HG03135 (cell line): ENCODE results near the gene IGFN1.

Source experiments
- ATAC-seq: cut with Tn5 transposase; IDR thresholded peaks from one replicate; pipeline ENCODE4 v1.9.1; 2021; ENCODE audit warnings: mild to moderate bottlenecking, moderate library complexity; ENCODE audit not compliant: unreplicated experiment

Gene IGFN1

DNA sequence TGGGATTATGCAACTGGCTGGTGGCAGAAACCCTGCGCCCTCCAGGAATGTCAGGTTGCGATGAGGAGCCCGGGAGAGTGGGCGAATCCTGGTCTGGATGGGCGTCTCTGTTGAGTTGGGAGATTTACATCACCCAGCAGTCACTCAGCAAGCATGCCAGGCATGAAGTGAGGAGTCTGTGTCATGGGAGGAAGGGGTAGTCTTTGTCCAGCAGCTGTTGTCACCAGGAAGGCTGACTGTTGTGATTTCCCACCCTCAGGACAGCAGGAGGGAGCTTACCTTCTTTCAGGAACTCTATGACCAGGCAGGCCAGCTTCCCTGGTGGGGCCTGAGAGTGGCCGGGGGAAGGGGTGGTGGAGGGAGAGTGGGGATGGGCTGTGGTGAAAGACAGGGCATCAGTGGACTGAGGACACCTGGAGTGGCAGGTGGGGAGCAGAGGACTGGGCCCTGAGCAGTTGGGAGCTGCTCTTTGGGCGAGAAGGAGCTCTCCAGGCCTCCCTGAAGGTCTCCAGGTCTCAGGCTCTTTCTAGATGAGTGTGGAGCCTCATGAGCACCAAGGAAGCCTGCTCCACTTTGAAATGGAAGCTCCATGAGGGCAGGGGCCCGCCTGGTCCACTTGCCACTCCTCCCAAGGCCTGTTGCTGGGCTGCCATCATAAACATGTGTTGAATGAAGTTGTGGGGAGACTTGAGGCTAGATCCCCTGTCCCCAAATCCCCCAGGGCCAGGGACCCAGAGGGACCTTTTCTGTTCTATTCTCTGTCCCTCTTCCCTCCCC, 71.3 kb downstream of the IGFN1 start:
- ATAC-seq: no peak

DNA sequence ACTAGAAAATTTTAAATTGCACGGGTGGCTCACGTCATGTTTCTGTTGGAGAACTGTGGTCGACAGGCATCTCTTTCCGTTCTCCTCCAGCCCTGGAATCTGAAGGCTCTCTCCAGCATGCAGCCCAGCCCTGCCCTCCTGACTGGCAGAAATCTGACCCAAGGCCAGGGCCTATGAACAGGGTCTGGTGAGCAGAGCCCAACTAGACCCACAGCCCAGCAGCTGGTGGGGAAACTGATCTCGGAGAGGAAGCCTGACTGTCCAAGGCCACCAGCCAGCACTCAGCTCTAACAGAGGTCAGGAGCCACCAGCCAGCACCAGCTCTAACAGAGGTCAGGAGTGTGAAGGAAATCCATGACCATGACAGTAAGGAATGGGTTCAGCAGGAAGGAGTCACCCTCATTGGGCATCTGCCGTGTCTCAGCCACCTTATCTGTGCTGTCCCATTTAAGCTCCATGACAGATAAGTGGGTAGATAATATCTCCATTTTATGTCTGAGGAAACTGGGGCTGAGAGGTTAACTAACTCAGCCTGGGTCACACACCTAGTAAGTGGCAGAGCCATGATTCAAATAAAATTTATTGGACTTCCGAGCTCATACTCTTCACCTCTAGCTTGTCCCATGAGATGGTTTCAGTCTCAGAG, 72.5 kb downstream of the IGFN1 start:
- ATAC-seq: no peak

- ATAC-seq: no peak
Measured at GRCh38 chr1:201264072-201264471, 73.4 kb downstream of the IGFN1 start.

GRCh38 chr1:201264554-201264953, 73.9 kb downstream of the IGFN1 start:
- ATAC-seq: no peak

DNA sequence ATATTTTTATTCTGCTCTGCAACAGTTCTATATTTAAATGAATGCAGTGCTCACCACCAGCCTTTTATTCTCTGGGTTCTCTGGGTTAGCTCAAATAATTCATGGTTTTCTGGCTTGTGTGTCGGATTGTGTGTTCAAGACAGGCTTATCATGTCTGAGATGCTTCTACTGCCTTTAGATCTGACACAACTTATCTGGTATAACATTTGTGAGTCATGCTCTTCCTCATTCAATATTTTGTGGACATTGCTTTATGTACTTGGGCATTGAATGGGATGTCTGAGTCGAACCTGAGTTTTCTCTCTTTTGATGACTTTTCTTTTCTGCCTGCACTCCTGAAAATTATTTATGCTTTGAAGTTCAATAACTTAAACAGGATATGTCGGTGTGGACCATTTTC, 75.1 kb downstream of the IGFN1 start:
- ATAC-seq: no peak

DNA sequence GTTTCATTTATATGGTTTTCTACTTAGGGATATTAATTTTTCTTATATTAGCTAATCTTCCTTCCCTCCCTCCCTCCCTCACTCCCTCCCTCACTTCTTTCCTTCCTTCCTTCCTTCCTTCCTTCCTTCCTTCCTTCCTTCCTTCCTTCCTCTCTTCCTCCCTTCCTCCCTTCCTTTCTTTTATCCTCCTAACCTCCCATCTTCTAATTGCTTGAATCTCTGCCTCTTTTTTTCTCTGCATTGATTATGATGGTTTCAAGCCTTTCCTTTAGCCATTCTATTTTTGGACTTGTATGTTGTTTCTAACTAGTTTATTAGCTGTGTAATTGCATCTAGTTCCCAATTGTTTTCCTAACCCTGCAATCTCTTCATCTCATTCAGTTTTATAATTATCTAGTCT, 75.7 kb downstream of the IGFN1 start:
- no peak for ATAC-seq

GRCh38 chr1:201266774-201267173, 76.2 kb downstream of the IGFN1 start:
- ATAC-seq: no peak

GRCh38 chr1:201267481-201268229, 77.0 kb downstream of the IGFN1 start:
- ATAC-seq: no peak

DNA sequence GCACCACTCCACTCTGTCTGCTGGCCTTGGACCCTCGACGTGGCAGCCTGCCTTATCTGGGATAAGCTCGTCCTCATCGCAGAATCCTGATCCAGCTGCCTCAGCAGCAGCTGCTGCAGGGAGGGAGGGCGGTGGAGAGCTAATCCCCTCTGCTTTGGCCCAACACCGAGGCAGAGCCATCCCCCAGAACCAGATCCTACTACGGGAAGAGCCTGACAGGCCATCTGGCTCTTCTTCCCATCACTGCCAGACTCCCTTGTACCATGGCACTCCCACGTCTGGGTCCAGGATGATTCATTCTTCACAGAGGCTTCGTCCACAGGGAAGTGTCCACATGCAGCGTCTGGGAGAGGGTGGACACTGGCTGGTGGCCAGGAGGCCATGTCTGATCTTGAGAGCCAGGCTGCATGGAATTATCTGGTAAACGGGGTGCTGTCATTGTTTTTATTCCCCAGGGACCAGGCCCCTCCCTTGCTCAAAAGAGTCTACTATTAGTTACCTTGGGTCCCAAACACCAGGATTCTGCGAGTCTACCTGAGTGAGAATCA, 78.1 kb downstream of the IGFN1 start:
- no peak for ATAC-seq

DNA sequence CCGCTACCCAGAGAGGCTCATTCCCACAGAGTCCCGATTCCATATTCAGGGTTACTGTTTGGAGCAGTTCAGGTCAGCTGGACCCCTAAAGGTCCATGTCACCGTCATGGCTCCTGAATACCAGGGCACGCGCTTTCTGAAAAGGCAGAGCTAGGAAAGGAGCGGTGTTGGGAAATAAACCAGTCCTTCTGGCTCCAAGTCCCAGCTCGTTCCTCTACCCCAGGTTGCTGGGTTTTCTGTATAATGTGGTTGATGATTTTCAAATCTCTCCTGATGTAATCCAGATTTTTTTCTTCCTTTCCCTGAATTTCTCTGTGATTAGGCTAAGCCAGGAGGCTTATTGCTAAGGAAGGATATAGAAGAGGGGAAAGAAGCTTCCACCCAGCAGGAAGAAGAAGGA, 78.7 kb downstream of the IGFN1 start:
- ATAC-seq: no peak

GRCh38 chr1:201269900-201270410, 79.3 kb downstream of the IGFN1 start:
- ATAC-seq: no peak

- no peak for ATAC-seq
Measured at GRCh38 chr1:201270616-201271390, 80.2 kb downstream of the IGFN1 start.

- no peak for ATAC-seq
Measured at GRCh38 chr1:201272799-201273198, 82.2 kb downstream of the IGFN1 start.

DNA sequence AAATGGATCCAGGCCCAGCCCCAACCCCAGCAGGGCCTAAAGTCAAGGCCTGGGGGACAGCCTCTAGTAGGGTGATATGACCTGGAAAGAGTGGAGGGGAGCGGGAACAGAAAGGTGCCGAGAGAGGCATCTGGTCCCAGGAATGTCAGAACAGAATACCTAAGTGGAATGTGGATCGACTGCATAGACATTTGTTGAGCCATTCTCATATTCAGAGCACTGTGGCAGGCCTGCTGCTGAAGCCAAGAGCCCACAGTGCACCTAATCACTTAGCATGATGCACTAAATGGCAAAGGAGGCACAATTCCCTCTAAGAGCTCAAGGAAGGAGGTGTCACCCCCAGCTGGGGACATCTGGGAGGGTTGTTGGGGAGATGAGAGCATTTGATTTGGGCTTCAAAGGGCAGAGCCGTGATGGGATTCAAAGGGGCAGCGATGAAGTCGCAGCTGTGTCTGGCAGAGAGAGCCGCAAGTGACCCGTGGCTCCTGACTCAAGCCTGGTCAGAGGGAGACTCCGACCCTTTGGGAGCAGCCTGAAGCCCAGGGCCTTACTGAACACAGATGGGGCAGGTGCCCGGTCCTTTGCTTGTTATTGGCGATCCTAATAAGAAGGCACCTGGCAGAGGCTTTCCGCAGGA, 84.1 kb downstream of the IGFN1 start:
- no peak for ATAC-seq

DNA sequence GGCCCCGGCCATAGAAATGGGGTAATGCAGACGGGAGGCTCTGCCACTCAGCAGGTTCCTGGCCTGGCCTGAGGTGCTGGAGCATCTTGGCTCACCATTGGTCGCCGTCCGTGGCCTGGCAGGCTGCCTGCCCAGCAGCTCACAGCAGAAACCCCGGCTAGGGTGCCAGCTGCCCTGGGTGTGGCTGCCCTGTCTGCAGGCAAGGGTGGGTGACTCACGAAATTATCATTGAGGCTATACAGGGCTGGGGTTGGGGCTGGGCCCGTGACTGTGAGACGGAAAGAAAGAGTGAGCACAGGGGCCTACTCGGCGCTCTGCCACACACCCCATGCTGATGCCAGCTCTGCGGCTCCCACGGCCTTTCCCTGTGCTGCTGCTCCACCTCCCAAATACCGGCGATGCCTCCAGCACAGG, 84.6 kb downstream of the IGFN1 start:
- ATAC-seq: no peak

DNA sequence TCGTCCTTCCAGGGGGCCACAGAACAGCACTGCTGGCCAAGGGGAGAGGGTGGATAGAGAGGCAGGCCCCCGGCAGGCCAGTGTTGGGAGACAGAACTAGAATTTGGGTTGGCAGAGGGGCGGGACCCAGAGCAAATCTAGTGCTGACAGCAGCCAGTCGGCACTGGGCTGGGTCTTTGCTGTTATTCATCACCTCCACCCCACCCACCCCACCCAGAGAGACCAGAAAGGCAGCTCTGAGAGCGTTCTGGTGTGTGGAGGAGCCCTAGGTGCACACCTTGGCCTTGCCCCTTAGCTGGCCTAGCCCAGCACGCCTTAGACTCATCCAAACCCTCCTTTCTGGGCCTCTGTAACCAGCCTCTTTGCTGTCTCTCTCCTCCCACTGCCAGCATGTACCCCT, 86.3 kb downstream of the IGFN1 start:
- no peak for ATAC-seq

GRCh38 chr1:201277441-201277840, 86.8 kb downstream of the IGFN1 start:
- ATAC-seq: no peak
